Measurements from ENCODE around the gene CENPW. TPM values are rescaled to one million over a fixed set of nuclear protein-coding genes. Genes with fewer than 3 reads are reported as not detected.

Gene CENPW
- 6.4 and 33.9 TPM in 2 replicates for total RNA-seq

DNA sequence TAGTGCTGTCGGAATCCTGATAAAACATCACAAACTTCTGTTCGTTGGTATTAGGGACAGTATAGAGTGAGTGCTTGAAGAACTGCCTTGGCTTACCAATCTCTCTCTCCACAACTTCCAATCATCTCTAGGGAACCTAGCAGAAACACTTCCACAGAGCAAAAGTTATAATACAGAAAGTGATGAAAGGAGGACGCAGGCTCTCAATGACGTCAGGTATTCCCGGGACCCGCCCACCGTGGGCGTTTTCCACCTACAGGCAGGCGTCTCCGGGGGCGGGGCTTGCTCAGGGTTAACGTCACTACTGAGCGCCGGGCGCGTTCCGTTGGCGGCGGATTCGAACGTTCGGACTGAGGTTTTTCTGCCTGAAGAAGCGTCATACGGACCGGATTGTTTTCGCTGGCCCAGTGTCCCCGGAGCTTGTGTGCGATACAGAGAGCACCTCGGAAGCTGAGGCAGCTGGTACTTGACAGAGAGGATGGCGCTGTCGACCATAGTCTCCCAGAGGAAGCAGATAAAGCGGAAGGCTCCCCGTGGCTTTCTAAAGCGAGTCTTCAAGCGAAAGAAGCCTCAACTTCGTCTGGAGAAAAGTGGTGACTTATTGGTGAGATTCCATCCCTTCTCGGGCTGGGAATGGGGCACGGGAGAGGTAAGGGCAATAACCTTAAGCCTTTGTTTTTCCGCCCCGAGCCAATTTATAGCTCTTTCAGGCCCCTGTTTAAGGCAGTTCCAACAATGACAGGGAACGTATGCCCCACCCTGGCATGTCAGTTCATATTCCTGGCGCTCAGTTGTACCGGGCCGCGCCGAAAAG lies at the start of gene CENPW:
TSS of gene CENPW (plus strand) at position 320 of the 814 bp plus-strand sequence. CDS start at position 479, 159 bp downstream.

